ENCODE data around the gene APBB2. TPM values are rescaled to one million over a fixed set of nuclear protein-coding genes. Genes with fewer than 3 reads are reported as not detected.

The APBB2 gene
- total and polyA plus RNA-seq, 2 donors (not counting 1 experiment from before 2014, with no cell fraction given): 4.4 to 15.8 TPM

- H2AFZ ChIP-seq (ENCODE audit: insufficient read depth, low read depth, low read length, poor library complexity, severe bottlenecking): no peak overlapping the region
- Mint-ChIP-seq H3K4me3 (no peak overlapping the region), H3K27ac (no peak overlapping the region), H3K4me1 (no peaks in the 10 kb centered on the region), H3K27me3 (no peaks in the 10 kb centered on the region), H3K9me3 (ENCODE audit: insufficient read depth) (no peaks in the 10 kb centered on the region)
- no peak overlapping the region for H3K4me3 ChIP-seq (ENCODE audit: control extremely low read depth in 1 of 5, extremely low read depth in 1 of 5, insufficient read depth in 1 of 5, low read depth in 2 of 5, low read length in 4 of 5)
- H4K20me1 ChIP-seq (ENCODE audit: control insufficient read depth, insufficient read depth, low read length, poor library complexity, severe bottlenecking): no peaks in the 10 kb centered on the region
- ATAC-seq (ENCODE audit: low read depth) (no peak), DNase-seq (no peak)
- no peaks in the 10 kb centered on the region for H3K79me2 ChIP-seq (ENCODE audit: control insufficient read depth, insufficient read depth, low read length)
- no peaks in the 10 kb centered on the region for H3K36me3 ChIP-seq (replicated peaks in 1 of 2; ENCODE audit: control extremely low read depth in 1 of 2, control insufficient read depth in 1 of 2, extremely low read depth in 1 of 2, insufficient read depth in 2 of 2, low read length in 1 of 2)
- H3K27me3 ChIP-seq (replicated peaks in 1 of 4; ENCODE audit: control extremely low read depth in 1 of 4, control insufficient read depth in 3 of 4, insufficient read depth in 4 of 4, low read length in 3 of 4): no peaks in the 10 kb centered on the region
- TF ChIP-seq EZH2 (IDR thresholded peaks at IDR 0.05; ENCODE audit: borderline replicate concordance, insufficient read depth, low read depth, low read length, poor library complexity, severe bottlenecking) (no peak), CTCF (IDR thresholded peaks at IDR 0.05) (no peak)
- ChIA-PET POLR2A (no interaction called here), CTCF (no interaction called here)
- no peaks in the 10 kb centered on the region for H3K9me3 ChIP-seq (ENCODE audit: control extremely low read depth in 1 of 3, control insufficient read depth in 2 of 3, insufficient read depth in 1 of 3, low read length in 2 of 3)
- no peak overlapping the region for H3K9ac ChIP-seq (ENCODE audit: low read length)
- no peak overlapping the region for H3K4me2 ChIP-seq (replicated peaks; ENCODE audit: low read depth, low read length, poor library complexity, severe bottlenecking)
- 100% methylated on average over 2 of the region's 3 CpGs for WGBS (ENCODE audit: insufficient coverage)
- no peak overlapping the region for H3K27ac ChIP-seq (ENCODE audit: low read length in 2 of 2)
- H3K4me1 ChIP-seq (ENCODE audit: control insufficient read depth in 2 of 2, insufficient read depth in 2 of 2, low read length in 2 of 2): peaks cover 0 to 5% of the 10 kb centered on the region in 2 donors
- intact Hi-C loops (cut with micrococcal nuclease): no loop called here
Observed at GRCh38 chr4:40789771-40790170, 424.6 kb downstream of the APBB2 start.

GRCh38 chr4:40789031-40789430 lies 425.3 kb downstream of the APBB2 start:
- no peak overlapping the region for H2AFZ ChIP-seq (ENCODE audit: insufficient read depth, low read depth, low read length, poor library complexity, severe bottlenecking)
- TF ChIP-seq CTCF (IDR thresholded peaks at IDR 0.05): no peak
- no peak for TF ChIP-seq EZH2 (IDR thresholded peaks at IDR 0.05; ENCODE audit: borderline replicate concordance, insufficient read depth, low read depth, low read length, poor library complexity, severe bottlenecking)
- H3K27ac ChIP-seq (ENCODE audit: low read length in 2 of 2): no peak overlapping the region
- intact Hi-C loops (cut with micrococcal nuclease): no loop called here
- POLR2A ChIA-PET: no interaction called here
- H3K27me3 ChIP-seq (replicated peaks in 1 of 4; ENCODE audit: control extremely low read depth in 1 of 4, control insufficient read depth in 3 of 4, insufficient read depth in 4 of 4, low read length in 3 of 4): no peaks in the 10 kb centered on the region
- H3K4me3 ChIP-seq (ENCODE audit: control extremely low read depth in 1 of 5, extremely low read depth in 1 of 5, insufficient read depth in 1 of 5, low read depth in 2 of 5, low read length in 4 of 5): no peak overlapping the region
- H3K4me1 Mint-ChIP-seq: no peaks in the 10 kb centered on the region
- H3K9me3 Mint-ChIP-seq (ENCODE audit: insufficient read depth): no peaks in the 10 kb centered on the region
- no peak for DNase-seq
- peaks cover 0 to 5% of the 10 kb centered on the region in 2 donors for H3K4me1 ChIP-seq (ENCODE audit: control insufficient read depth in 2 of 2, insufficient read depth in 2 of 2, low read length in 2 of 2)
- no peaks in the 10 kb centered on the region for H4K20me1 ChIP-seq (ENCODE audit: control insufficient read depth, insufficient read depth, low read length, poor library complexity, severe bottlenecking)
- H3K79me2 ChIP-seq (ENCODE audit: control insufficient read depth, insufficient read depth, low read length): no peaks in the 10 kb centered on the region
- CTCF ChIA-PET: no interaction called here
- H3K4me3 Mint-ChIP-seq: no peak overlapping the region
- no peaks in the 10 kb centered on the region for H3K36me3 ChIP-seq (replicated peaks in 1 of 2; ENCODE audit: control extremely low read depth in 1 of 2, control insufficient read depth in 1 of 2, extremely low read depth in 1 of 2, insufficient read depth in 2 of 2, low read length in 1 of 2)
- no peak overlapping the region for H3K4me2 ChIP-seq (replicated peaks; ENCODE audit: low read depth, low read length, poor library complexity, severe bottlenecking)
- no peak overlapping the region for H3K9ac ChIP-seq (ENCODE audit: low read length)
- no peak for ATAC-seq (ENCODE audit: low read depth)
- no peaks in the 10 kb centered on the region for H3K9me3 ChIP-seq (ENCODE audit: control extremely low read depth in 1 of 3, control insufficient read depth in 2 of 3, insufficient read depth in 1 of 3, low read length in 2 of 3)
- no peaks in the 10 kb centered on the region for H3K27me3 Mint-ChIP-seq
- no peak overlapping the region for H3K27ac Mint-ChIP-seq
- WGBS (ENCODE audit: insufficient coverage): no CpG with 5 or more reads among the region's 1 CpG
